Neural progenitor cell (in vitro differentiated cells): ENCODE measurements around the gene DPF3.

ENCODE experiments used
- CTCF ChIP-seq: fragments of 200-600 bp; sonication (generic); IDR thresholded peaks from 2 replicates; pipeline ENCODE4 v1.5.1; 2017; ENCODE audit warnings: antibody characterized with exemption, mild to moderate bottlenecking
- EZH2phosphoT487 ChIP-seq: fragments of 200-600 bp; sonication (generic); IDR thresholded peaks from 2 replicates; pipeline ENCODE4 v1.6.1; 2017; ENCODE audit warnings: antibody characterized with exemption

GRCh38 chr14:72776701-72777261 is 117.1 kb downstream of the DPF3 start:
- TF ChIP-seq CTCF: no peak
- no peak for TF ChIP-seq EZH2phosphoT487
